Lower leg skin (tissue), 3 donors: ENCODE measurements around the gene ADAM8.

ENCODE experiments used
- POLR2A ChIP-seq, 2 donors: fragments of 450-650 bp; IDR thresholded peaks; one replicate each; pipeline ENCODE4 v1.6.1; 2016 to 2017; ENCODE audit warnings: antibody characterized with exemption in 2 of 2, mild to moderate bottlenecking in 1 of 2, moderate library complexity in 1 of 2
- TF ChIP-seq, protein P1 (sequence below), 3 donors: fragments of 450-650 bp; IDR thresholded peaks; one replicate each; pipeline ENCODE4 v1.5.1; 2016; ENCODE audit warnings: antibody characterized with exemption in 3 of 3, mild to moderate bottlenecking in 3 of 3, moderate library complexity in 2 of 3

DNA sequence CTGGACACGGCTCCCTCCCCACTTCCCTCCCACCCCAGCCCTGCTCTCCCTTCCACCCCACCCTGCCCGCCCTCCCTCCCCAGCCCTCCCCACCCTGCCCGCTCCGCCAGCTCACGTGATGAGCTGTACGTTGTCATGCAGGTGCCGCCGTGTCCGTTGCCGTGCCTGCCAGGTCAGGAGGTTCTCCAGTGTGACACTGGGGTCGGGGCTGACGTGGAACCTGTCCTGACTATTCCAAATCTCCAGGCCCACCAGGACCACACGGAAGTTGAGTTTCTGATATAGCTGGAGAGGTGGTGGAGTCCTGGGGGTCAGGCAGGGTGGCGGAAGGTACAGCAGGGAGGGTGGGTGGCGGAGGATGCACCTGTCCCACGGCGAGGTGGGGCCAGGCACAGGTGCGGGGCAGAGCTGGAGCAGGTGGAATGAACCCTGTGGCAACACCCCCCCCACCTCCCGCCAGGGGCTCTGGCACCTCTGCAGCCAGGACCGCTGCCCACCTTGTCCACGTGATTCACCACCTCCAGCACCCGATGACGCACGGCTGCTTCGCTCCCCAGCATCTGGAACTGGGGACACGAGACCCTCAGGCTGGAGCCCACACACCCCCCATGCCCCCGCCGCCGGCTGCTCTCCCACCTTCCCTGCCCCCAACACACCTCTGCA, 4.2 kb downstream of the ADAM8 start:
- TF ChIP-seq, protein P1, sequence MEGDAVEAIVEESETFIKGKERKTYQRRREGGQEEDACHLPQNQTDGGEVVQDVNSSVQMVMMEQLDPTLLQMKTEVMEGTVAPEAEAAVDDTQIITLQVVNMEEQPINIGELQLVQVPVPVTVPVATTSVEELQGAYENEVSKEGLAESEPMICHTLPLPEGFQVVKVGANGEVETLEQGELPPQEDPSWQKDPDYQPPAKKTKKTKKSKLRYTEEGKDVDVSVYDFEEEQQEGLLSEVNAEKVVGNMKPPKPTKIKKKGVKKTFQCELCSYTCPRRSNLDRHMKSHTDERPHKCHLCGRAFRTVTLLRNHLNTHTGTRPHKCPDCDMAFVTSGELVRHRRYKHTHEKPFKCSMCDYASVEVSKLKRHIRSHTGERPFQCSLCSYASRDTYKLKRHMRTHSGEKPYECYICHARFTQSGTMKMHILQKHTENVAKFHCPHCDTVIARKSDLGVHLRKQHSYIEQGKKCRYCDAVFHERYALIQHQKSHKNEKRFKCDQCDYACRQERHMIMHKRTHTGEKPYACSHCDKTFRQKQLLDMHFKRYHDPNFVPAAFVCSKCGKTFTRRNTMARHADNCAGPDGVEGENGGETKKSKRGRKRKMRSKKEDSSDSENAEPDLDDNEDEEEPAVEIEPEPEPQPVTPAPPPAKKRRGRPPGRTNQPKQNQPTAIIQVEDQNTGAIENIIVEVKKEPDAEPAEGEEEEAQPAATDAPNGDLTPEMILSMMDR (IDR thresholded peaks at IDR 0.05) = no peak
- no peak for TF ChIP-seq POLR2A (IDR thresholded peaks at IDR 0.05)
